HCT116 (cell line): ENCODE measurements around the gene SRGAP2C. TPM values are rescaled to one million over a fixed set of nuclear protein-coding genes. Genes with fewer than 3 reads are reported as not detected.
"Not testable (repeated sequence)": the region's sequence is repeated elsewhere in the genome, so short reads cannot be mapped to it uniquely, and the experiment has no call there.

ENCODE experiments used
- ATAC-seq: fragments of 200-7000 bp; cut with Tn5 transposase; 2 replicates; pipeline ENCODE4 v1.9.1; 2020; ENCODE audit warnings: mild to moderate bottlenecking, moderate library complexity
- BruUV-seq: library from RNA; stranded (reverse); fragments of 400-500 nt; replicated peaks from 2 replicates; lab custom pipeline; 2021; lab: Mats Ljungman, UMichigan
- CTCF ChIA-PET: fragments of 300-600 bp; sonication (Branson Sonifier 250); formaldehyde crosslinking; loops from one replicate; lab custom pipeline; 2021; ENCODE audit warnings: antibody characterized with exemption; lab: Charles Lee
- POLR2A ChIA-PET: fragments of 300-600, 350-600 bp; sonication (Branson Sonifier 250); formaldehyde crosslinking; loops from one replicate; lab custom pipeline; 2021; ENCODE audit warnings: antibody characterized with exemption; lab: Charles Lee
- RAD21 ChIA-PET, 2 experiments: fragments of 300-600 bp; sonication (Branson Sonifier 250); formaldehyde crosslinking; loops; one replicate each; lab custom pipeline; 2023; ENCODE audit warnings: low total read pairs in 2 of 2; ENCODE audit not compliant: uncharacterized antibody in 2 of 2, unreplicated experiment in 2 of 2, low non-redundant PET in 1 of 2; lab: Charles Lee
- DNase-seq: peaks from one replicate; pipeline ENCODE4 v3.0.0-alpha.2; 2010; ENCODE audit warnings: low read depth, low spot score
- H2AFZ ChIP-seq: fragments of 200-600 bp; shearing (Covaris generic), sonication (generic); 2 replicates; pipeline ENCODE4 v1.6.1; 2017; ENCODE audit warnings: low read depth, mixed run types, mixed read lengths, antibody characterized with exemption, low read length; ENCODE audit not compliant: poor library complexity, severe bottlenecking
- H3K27ac ChIP-seq: 2 replicates; pipeline ENCODE4 v1.5.1; 2012; ENCODE audit warnings: low read depth, low read length
- H3K27me3 ChIP-seq: fragments of 200-600 bp; sonication (generic); 2 replicates; pipeline ENCODE4 v1.6.1; 2016; ENCODE audit warnings: mixed run types, low read length, mixed read lengths; ENCODE audit not compliant: insufficient read depth
- H3K36me3 ChIP-seq, 2 experiments: fragments of 200-500 bp in 1 of 2; fragments of 200-600 bp in 1 of 2; sonication (Bioruptor generic) in 1 of 2; sonication (generic) in 1 of 2; 2 replicates each; pipeline versions ENCODE4 v1.5.1 to v1.6.1; 2014 to 2016; ENCODE audit warnings: low read length in 2 of 2, inconsistent platforms in 1 of 2, mixed read lengths in 1 of 2, mixed run types in 1 of 2; ENCODE audit not compliant: insufficient read depth in 2 of 2, control insufficient read depth in 1 of 2
- H3K4me1 ChIP-seq, 2 experiments: fragments of 200-600 bp in 1 of 2; sonication (generic) in 1 of 2; 2 replicates each; pipeline versions ENCODE4 v1.5.1 to v1.6.1; 2012 to 2017; ENCODE audit warnings: low read length in 2 of 2, inconsistent platforms in 1 of 2, mild to moderate bottlenecking in 1 of 2, mixed read lengths in 1 of 2, mixed run types in 1 of 2, moderate library complexity in 1 of 2; ENCODE audit not compliant: insufficient read depth in 2 of 2, control insufficient read depth in 1 of 2
- H3K4me2 ChIP-seq: fragments of 200-600 bp; sonication (generic); 2 replicates; pipeline ENCODE4 v1.6.1; 2017; ENCODE audit warnings: mixed run types, low read length, mixed read lengths
- H3K4me3 ChIP-seq, 2 experiments: fragments of 200-600 bp in 1 of 2; sonication (generic) in 1 of 2; replicated peaks in 1 of 2; 2 replicates each; pipeline ENCODE4 v1.5.1; 2011 to 2016; ENCODE audit warnings: low read length in 2 of 2, control low read depth in 1 of 2, low read depth in 1 of 2, mild to moderate bottlenecking in 1 of 2, mixed read lengths in 1 of 2, mixed run types in 1 of 2
- H3K79me2 ChIP-seq: fragments of 200-600 bp; sonication (generic); 2 replicates; pipeline ENCODE4 v1.6.1; 2017; ENCODE audit warnings: mild to moderate bottlenecking, mixed run types, low read length, moderate library complexity, mixed read lengths; ENCODE audit not compliant: insufficient read depth
- H3K9ac ChIP-seq: fragments of 200-600 bp; sonication (generic); 2 replicates; pipeline ENCODE4 v1.6.1; 2016; ENCODE audit warnings: low read length, mixed read lengths
- H3K9me2 ChIP-seq: fragments of 200-600 bp; sonication (generic), shearing (Covaris generic); 2 replicates; pipeline ENCODE4 v1.6.1; 2017; ENCODE audit warnings: mixed run types, mild to moderate bottlenecking, moderate library complexity; ENCODE audit not compliant: insufficient read depth
- H3K9me3 ChIP-seq, 2 experiments: fragments of 200-500 bp in 1 of 2; fragments of 200-600 bp in 1 of 2; sonication (Bioruptor generic) in 1 of 2; sonication (generic) in 1 of 2; 2 replicates each; pipeline ENCODE4 v1.6.1; 2014 to 2017; ENCODE audit warnings: low read length in 2 of 2, mixed read lengths in 2 of 2, inconsistent platforms in 1 of 2, low read depth in 1 of 2, mild to moderate bottlenecking in 1 of 2, mixed run types in 1 of 2, moderate library complexity in 1 of 2; ENCODE audit not compliant: control insufficient read depth in 1 of 2, insufficient read depth in 1 of 2
- H4K20me1 ChIP-seq: fragments of 200-600 bp; sonication (generic), shearing (Covaris generic); 2 replicates; pipeline ENCODE4 v1.6.1; 2017; ENCODE audit warnings: mixed run types, mild to moderate bottlenecking, moderate library complexity; ENCODE audit not compliant: insufficient read depth
- intact Hi-C: fragments of 100-400 bp; cut with micrococcal nuclease; formaldehyde crosslinking; loops from 2 replicates; pipeline ENCODE4 v1.10.0; 2022
- total RNA-seq: library from RNA; stranded (reverse); gene quantifications from one replicate; pipeline ENCODE4 v1.2.1, GENCODE V29; 2021; ENCODE audit not compliant: unreplicated experiment

SRGAP2C gene
- total RNA-seq, 1 experiment from 2014 or later, result 21.3 TPM

DNA sequence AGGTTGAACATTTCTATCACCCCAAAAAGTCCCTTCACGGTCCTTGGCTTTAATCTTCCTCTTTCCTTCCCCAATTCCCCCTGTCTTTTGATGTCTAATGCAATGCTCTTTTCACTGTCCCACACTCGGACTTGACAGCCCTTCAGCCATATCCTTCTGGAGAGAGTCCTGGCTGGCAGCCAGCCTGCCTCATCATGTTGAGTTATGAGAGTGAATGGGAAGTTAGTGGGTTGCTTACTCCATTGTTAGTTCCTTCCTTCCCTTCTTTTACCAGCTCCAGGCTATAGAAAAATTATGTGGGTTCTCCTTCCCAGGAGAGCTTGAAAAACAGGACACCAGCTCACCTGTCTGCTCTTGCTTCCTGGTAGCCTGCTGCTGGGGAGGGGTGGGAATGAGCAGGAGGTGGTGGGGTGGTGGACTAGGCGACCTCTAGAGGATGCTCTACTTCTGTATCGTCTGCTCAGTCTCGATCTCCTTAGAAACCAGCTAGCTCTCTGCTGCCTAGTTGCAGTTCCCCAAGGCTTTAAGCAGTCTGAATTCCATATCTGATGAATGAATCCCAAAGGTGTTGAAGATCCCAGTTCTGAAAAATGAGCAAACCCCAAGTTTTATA lies 29.9 kb downstream of the SRGAP2C start:
- H3K4me3 ChIP-seq, H3K9me3 ChIP-seq, H3K27me3 ChIP-seq, CTCF ChIA-PET, POLR2A ChIA-PET, H4K20me1 ChIP-seq, intact Hi-C loops, RAD21 ChIA-PET, H3K79me2 ChIP-seq, H3K4me1 ChIP-seq, H3K4me2 ChIP-seq, H3K9ac ChIP-seq, DNase-seq, BruUV-seq, H3K36me3 ChIP-seq, H2AFZ ChIP-seq, H3K9me2 ChIP-seq, H3K27ac ChIP-seq: not testable (repeated sequence)
- peak; percentile 73 for ATAC-seq

DNA sequence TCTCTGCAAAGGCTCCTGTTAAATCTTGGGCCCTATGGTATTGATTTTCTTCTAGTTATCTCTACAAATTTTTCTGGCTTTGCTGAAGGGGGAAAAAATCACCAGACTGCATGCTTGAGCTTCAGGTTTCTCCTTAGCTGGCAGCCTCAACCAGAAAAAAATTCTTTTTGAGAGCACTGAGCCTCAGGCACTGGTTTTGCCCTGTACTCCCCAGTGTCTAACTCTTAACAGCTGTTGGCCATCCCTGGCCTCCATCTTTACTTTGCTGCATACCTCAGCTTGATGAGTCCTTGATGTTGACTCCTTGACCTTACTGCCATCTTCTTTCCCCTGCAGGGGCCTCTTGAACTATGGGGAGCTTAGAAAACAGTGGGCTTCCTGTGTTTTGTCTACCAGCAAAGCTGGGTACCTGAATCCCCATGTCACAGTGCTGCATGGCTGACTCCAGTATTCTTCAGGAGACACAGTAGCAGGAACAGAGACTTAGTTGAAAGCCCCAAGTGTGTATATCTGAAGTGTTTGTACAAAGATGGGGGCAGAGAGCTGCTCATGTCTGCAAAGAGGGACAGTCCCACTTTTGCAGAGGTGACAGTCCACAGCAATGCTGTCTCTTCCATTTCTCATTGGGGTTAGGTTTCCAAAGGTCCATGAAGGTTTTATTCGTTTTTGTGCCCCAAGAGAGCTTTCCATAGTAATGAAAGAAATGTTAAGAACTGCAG lies 31.1 kb downstream of the SRGAP2C start:
- POLR2A ChIA-PET, H3K27ac ChIP-seq, intact Hi-C loops, H3K79me2 ChIP-seq, H2AFZ ChIP-seq, H3K9me2 ChIP-seq, H3K4me3 ChIP-seq, H4K20me1 ChIP-seq, H3K9me3 ChIP-seq, BruUV-seq, DNase-seq, RAD21 ChIA-PET, H3K4me2 ChIP-seq, H3K27me3 ChIP-seq, H3K4me1 ChIP-seq, H3K36me3 ChIP-seq, H3K9ac ChIP-seq, ATAC-seq, CTCF ChIA-PET: not testable (repeated sequence)

DNA sequence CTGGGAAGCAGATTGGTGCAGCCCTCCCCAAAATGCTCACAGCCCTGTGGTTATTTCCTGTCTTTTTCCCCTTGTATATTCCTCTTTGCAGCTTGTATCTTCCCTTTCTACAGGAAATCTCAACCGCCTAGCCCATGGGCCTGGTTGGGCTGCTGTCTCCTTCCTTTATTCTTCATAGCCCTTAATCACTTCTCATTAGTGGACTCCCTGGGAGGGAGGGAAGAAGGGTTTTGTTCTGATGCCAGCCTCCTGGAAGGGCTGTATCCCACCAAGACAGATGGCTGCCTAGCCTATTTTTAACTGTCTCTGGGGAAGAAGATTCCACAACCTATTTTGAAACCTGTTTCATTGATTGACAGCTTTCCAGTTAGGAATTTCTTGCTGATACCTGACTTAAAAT lies 31.9 kb downstream of the SRGAP2C start:
- not testable (repeated sequence) for ATAC-seq, H3K36me3 ChIP-seq

DNA sequence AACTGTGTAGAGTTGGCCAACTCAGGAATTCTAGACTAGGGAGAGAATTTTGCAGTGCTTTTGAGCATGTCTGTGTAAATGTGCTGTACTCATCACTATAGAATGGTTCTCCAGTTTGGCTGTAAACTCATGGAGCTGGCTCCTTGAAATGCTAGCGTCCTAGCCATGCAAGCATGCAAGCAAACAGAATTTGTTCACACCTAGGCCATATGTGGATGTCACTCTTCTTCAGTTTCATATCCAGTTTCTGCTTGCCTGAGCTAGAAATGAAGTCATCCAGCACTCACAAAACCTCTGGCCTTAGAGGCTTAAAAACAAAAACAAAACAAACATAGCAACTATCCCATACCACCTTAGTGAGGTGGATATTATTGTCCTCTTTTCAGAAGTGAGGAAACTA lies 37.0 kb downstream of the SRGAP2C start:
- intact Hi-C loops, H3K4me2 ChIP-seq, BruUV-seq, H3K27ac ChIP-seq, DNase-seq, H4K20me1 ChIP-seq, H3K27me3 ChIP-seq, RAD21 ChIA-PET, H3K9me2 ChIP-seq, CTCF ChIA-PET, H3K9ac ChIP-seq, H3K36me3 ChIP-seq, H3K4me3 ChIP-seq, H3K4me1 ChIP-seq, H3K9me3 ChIP-seq, H2AFZ ChIP-seq, ATAC-seq, H3K79me2 ChIP-seq, POLR2A ChIA-PET: not testable (repeated sequence)

More for the DNA sequence above, 31.9 kb downstream of the SRGAP2C start:
- intact Hi-C loops, POLR2A ChIA-PET, H3K9me2 ChIP-seq, DNase-seq, H3K4me1 ChIP-seq, H3K9me3 ChIP-seq, H3K4me3 ChIP-seq, H3K79me2 ChIP-seq, H3K27ac ChIP-seq, H2AFZ ChIP-seq, H3K4me2 ChIP-seq, RAD21 ChIA-PET, H4K20me1 ChIP-seq, BruUV-seq, H3K9ac ChIP-seq, H3K27me3 ChIP-seq, CTCF ChIA-PET: not testable (repeated sequence)
